KOPT-K1 (cell line): ENCODE results near the gene SYT1.

Experiments
- H3K27ac ChIP-seq: fragments of 200-600 bp; sonication (generic); 2 replicates; pipeline ENCODE4 v1.5.1; 2016; ENCODE audit warnings: antibody characterized with exemption, mild to moderate bottlenecking, low read depth, low read length; ENCODE audit not compliant: poor library complexity, severe bottlenecking
- H3K36me3 ChIP-seq: fragments of 200-600 bp; sonication (generic); 2 replicates; pipeline ENCODE4 v1.5.1; 2017; ENCODE audit warnings: antibody characterized with exemption, mild to moderate bottlenecking, low read length, moderate library complexity; ENCODE audit not compliant: insufficient read depth
- H3K9me3 ChIP-seq: fragments of 200-600 bp; sonication (generic); 2 replicates; pipeline ENCODE4 v1.5.1; 2017; ENCODE audit warnings: antibody characterized with exemption, low read length, mild to moderate bottlenecking; ENCODE audit not compliant: insufficient read depth, poor library complexity, severe bottlenecking

Gene SYT1

DNA sequence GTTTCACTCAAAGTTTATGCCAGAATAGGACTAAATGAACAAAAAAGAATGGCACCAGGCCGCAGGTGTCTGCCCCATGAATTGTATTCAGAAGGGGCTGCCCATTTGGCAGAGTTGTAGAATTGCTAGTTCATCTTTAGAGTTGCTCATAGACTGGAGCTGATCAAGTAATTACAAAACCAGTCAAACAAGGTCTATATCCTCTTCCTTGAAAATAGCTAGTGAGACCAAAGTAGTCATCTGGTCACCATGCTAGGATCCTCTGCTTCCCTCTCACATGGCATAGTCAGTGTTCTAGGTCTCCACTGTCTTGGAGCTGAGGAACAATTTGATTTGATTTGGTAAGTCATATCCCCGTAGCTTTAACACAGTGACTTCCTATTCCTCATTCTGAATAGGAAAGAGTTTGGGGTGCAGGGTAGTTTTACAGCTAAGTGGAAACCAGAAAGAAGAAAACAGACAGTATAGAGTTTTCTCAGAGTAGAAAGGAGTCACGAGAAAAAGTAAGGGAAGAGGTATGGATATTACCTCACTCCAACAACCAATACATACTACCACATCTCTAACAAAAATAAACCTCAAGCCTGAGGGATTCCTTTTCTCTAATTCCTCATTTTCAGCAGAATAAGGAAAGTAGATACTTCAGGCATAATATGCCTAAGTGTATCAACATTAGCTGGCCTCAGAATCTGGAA lies 574.1 kb downstream of the SYT1 start:
- no peak overlapping the region for H3K27ac ChIP-seq
- H3K9me3 ChIP-seq: no peaks in the 10 kb centered on the region
- no peaks in the 10 kb centered on the region for H3K36me3 ChIP-seq

DNA sequence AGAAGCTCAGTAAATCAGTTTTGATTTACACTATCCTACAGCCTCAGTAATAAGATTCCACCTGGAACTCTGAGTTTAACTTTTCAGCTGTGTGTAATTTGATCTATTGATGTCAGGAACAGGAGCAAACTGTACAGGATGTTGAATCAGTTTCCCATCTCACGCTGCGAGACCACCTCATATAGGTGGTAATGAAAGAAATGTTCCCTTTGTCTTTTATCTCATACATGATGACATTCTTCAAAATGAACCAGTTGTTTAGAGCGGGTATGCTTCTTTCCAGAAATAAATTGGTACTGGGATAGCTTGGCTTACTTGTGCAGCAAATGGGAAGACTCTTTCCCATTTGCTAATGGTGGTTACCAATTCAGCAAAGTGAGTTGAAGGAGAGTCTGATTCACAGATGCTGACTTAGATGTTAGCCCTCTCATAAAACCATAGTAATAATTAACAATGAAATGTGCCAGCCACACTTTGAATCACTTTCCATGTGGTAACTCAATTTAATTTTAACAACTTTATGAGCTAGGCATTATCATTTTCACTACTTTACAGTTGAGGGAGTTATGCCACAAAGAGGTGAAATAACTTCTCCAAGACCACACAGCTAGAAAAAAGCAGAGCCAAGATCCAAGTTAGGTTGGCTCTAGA lies 574.7 kb downstream of the SYT1 start:
- no peak overlapping the region for H3K27ac ChIP-seq
- no peaks in the 10 kb centered on the region for H3K9me3 ChIP-seq
- no peaks in the 10 kb centered on the region; the same call in 1 of the 2 replicates for H3K36me3 ChIP-seq

- no peak overlapping the region for H3K27ac ChIP-seq
- H3K9me3 ChIP-seq: no peaks in the 10 kb centered on the region
- H3K36me3 ChIP-seq: peaks cover 5% of the 10 kb centered on the region; the same call in 1 of the 2 replicates
Measured at GRCh38 chr12:79441534-79441933, 577.0 kb downstream of the SYT1 start.

- Histone ChIP-seq H3K9me3 (no peaks in the 10 kb centered on the region), H3K27ac (no peak overlapping the region), H3K36me3 (peaks cover 5% of the 10 kb centered on the region; the same call in 1 of the 2 replicates)
Measured at GRCh38 chr12:79442396-79442795, 577.8 kb downstream of the SYT1 start.

DNA sequence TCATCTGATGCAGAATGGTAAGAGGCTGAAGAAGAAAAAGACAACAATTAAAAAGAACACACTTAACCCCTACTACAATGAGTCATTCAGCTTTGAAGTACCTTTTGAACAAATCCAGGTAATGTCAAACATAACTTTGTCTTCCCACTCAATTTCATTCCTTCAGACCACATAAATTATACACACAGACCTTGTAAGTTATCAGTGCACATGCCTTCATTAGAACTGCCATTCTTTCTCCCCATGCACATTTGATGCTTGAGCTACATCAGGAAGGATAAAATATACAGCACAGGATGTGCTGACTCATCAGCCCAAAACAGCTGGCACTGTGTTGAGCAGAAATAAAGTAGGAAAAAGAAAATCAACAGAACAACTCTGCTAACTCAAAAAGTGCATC lies 579.5 kb downstream of the SYT1 start:
- no peaks in the 10 kb centered on the region for H3K9me3 ChIP-seq
- no peak overlapping the region for H3K27ac ChIP-seq
- H3K36me3 ChIP-seq: peaks cover 5% of the 10 kb centered on the region; the same call in 1 of the 2 replicates

- Histone ChIP-seq H3K36me3 (peaks cover 5% of the 10 kb centered on the region; the same call in 1 of the 2 replicates), H3K9me3 (no peaks in the 10 kb centered on the region), H3K27ac (no peak overlapping the region)
Measured at GRCh38 chr12:79448816-79449215, 584.2 kb downstream of the SYT1 start.

DNA sequence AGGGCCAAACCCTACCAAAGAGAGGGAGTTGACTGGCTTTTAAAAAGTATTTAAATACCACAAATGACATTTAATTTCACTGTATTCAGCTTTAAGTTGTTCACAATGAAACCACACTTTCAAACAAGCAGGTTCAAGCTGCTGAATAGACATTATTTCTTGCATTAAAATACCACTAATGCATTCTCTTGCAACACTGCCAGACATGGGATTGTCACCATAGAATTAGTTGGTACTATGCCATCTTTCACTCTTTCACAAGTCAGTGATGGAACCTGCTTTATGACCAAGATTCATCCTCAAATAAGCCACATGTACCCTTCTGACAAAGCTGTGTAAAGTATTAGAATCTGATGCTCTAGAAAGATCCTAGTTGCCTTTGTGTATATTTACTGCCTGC lies 586.8 kb downstream of the SYT1 start:
- Histone ChIP-seq H3K36me3 (no peaks in the 10 kb centered on the region; the same call in 1 of the 2 replicates), H3K9me3 (no peaks in the 10 kb centered on the region), H3K27ac (no peak overlapping the region)

DNA sequence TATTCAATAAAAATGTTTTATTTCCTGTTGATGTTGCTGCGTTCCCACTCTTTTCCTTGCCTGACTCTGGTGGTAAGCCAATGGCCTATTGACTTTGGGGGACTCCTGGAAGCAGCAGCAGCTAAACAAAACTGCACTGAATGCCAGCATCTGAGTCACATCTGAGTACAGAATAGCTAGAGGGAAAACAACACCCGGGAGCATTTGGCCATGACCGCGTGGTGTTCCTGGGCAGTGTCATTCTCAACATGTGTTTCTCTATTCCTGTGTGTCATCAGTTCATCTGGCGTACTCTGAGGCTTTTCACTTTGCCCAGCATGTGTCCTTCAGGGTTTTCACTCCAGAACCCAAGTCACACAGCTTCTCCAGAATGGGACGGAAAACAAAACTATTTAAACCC lies 587.4 kb downstream of the SYT1 start:
- H3K36me3 ChIP-seq: no peaks in the 10 kb centered on the region; the same call in 1 of the 2 replicates
- H3K9me3 ChIP-seq: no peaks in the 10 kb centered on the region
- no peak overlapping the region for H3K27ac ChIP-seq

DNA sequence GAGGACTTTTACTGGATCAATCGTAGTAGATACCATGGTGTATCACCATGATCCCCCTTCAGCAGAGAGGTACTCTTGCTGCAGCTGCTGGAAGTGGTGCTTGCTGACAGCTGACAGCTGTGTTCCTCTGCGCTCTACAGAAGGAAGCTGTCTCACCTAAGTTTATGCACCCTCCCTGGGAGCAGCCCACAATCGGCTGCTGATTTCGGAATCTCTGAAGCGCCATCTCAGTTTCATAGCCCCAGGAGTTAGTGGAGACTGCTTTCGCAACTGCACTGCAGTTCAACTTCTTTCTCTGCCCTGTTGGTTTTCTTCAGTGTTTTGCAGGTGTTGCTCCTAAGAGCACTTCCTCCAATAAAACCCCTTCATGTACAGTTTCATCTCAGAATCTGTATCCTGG lies 588.3 kb downstream of the SYT1 start:
- no peaks in the 10 kb centered on the region; the same call in 1 of the 2 replicates for H3K36me3 ChIP-seq
- no peak overlapping the region for H3K27ac ChIP-seq
- no peaks in the 10 kb centered on the region for H3K9me3 ChIP-seq

GRCh38 chr12:79453820-79454219 lies 589.2 kb downstream of the SYT1 start:
- no peak overlapping the region for H3K27ac ChIP-seq
- no peaks in the 10 kb centered on the region; the same call in 1 of the 2 replicates for H3K36me3 ChIP-seq
- H3K9me3 ChIP-seq: no peaks in the 10 kb centered on the region

DNA sequence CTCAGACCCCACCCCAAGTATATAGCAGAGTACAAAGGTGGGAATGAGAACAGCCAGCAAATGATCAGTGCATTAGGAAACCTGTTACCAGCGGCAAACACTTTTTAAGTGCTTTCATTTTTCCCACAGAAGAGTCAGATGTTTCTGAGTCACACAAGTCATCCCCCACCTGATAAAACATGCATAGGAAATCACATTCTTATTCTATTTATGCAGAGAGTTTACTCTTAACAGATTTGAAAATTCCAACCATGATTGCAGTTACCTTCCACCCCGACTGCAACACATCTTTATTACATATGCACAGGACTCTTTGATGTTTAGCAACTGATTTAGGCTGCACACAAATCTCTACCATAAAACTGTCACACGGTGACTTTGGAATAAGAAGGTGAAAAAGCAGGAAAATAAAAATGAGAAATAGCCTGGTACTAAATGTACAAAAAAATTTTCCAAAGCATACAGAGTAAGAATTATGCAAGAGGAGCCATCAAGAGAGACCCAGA lies 589.8 kb downstream of the SYT1 start:
- H3K9me3 ChIP-seq: no peaks in the 10 kb centered on the region
- H3K36me3 ChIP-seq: no peaks in the 10 kb centered on the region; the same call in 1 of the 2 replicates
- H3K27ac ChIP-seq: no peak overlapping the region

GRCh38 chr12:79455286-79455685 lies 590.7 kb downstream of the SYT1 start:
- Histone ChIP-seq H3K9me3 (no peaks in the 10 kb centered on the region), H3K27ac (no peak overlapping the region), H3K36me3 (no peaks in the 10 kb centered on the region)

GRCh38 chr12:79482323-79482722 lies 617.7 kb downstream of the SYT1 start:
- Histone ChIP-seq H3K27ac (no peak overlapping the region), H3K9me3 (no peaks in the 10 kb centered on the region), H3K36me3 (no peaks in the 10 kb centered on the region)

- Histone ChIP-seq H3K27ac (no peak overlapping the region), H3K9me3 (no peaks in the 10 kb centered on the region), H3K36me3 (no peaks in the 10 kb centered on the region)
Measured at GRCh38 chr12:79482921-79483320, 618.3 kb downstream of the SYT1 start.

- no peak overlapping the region for H3K27ac ChIP-seq
- no peaks in the 10 kb centered on the region for H3K36me3 ChIP-seq
- H3K9me3 ChIP-seq: no peaks in the 10 kb centered on the region
Measured at GRCh38 chr12:79486154-79486553, 621.6 kb downstream of the SYT1 start.
